K562 (cell line): ENCODE measurements around the gene RAPGEFL1. TPM values are rescaled to one million over a fixed set of nuclear protein-coding genes. Genes with fewer than 3 reads are reported as not detected.

ENCODE experiments used
- ARID1B ChIP-seq: fragments of 450-650 bp; IDR thresholded peaks from 2 replicates; pipeline ENCODE4 v1.6.1; 2016; ENCODE audit warnings: antibody characterized with exemption, mild to moderate bottlenecking, inconsistent platforms
- ARID2 ChIP-seq: fragments of 450-650 bp; IDR thresholded peaks from 2 replicates; pipeline ENCODE4 v1.6.1; 2017; ENCODE audit warnings: antibody characterized with exemption, mild to moderate bottlenecking
- BCOR ChIP-seq: fragments of 450-650 bp; IDR thresholded peaks from 2 replicates; pipeline ENCODE4 v1.6.1; 2016
- BRF1 ChIP-seq: IDR thresholded peaks from 3 replicates; pipeline ENCODE4 v1.6.1; 2011; ENCODE audit warnings: borderline replicate concordance, mild to moderate bottlenecking; ENCODE audit not compliant: insufficient read length; ENCODE audit errors: extremely low read depth
- CHD4 ChIP-seq: fragments of 200-600 bp; sonication (generic); IDR thresholded peaks from 3 replicates; pipeline ENCODE4 v1.6.1; 2012; ENCODE audit warnings: low read depth, mild to moderate bottlenecking, mixed read lengths, low read length, inconsistent platforms; ENCODE audit not compliant: insufficient read depth, insufficient replicate concordance, poor library complexity, severe bottlenecking
- HDAC2 ChIP-seq: fragments of 450-650 bp; IDR thresholded peaks from 2 replicates; pipeline ENCODE4 v1.6.1; 2016; ENCODE audit warnings: mild to moderate bottlenecking
- NR2F6 ChIP-seq: fragments of 450-650 bp; formaldehyde crosslinking; IDR thresholded peaks from 2 replicates; pipeline ENCODE4 v1.4.0; 2020; ENCODE audit warnings: mild to moderate bottlenecking
- PBX2 ChIP-seq, 2 experiments: IDR thresholded peaks in 1 of 2; conservative IDR thresholded peaks in 1 of 2; 2 replicates each; pipeline ENCODE4 v1.6.1; 2016; ENCODE audit warnings: low read depth in 2 of 2, mild to moderate bottlenecking in 1 of 2, missing compliant biosample characterization in 1 of 2, missing genetic modification characterization in 1 of 2, moderate library complexity in 1 of 2
- PTBP1 ChIP-seq: fragments of 200-400 bp; formaldehyde crosslinking; IDR thresholded peaks from 2 replicates; pipeline ENCODE4 v1.6.1; 2017; ENCODE audit warnings: low read depth, low read length
- RAD51 ChIP-seq: fragments of 450-650 bp; IDR thresholded peaks from 2 replicates; pipeline ENCODE4 v1.7.1; 2016; ENCODE audit warnings: low read depth, mild to moderate bottlenecking, borderline replicate concordance
- RFX7 ChIP-seq: fragments of 250-450 bp; sonication (Bioruptor Pico); IDR thresholded peaks from 2 replicates; pipeline ENCODE4 v1.5.1; 2021; ENCODE audit warnings: mild to moderate bottlenecking
- SMARCA5 ChIP-seq: fragments of 450-650 bp; IDR thresholded peaks from 2 replicates; pipeline ENCODE4 v1.6.1; 2016
- ZNF134 ChIP-seq: fragments of 250-450 bp; sonication (Bioruptor Pico); conservative IDR thresholded peaks from 2 replicates; pipeline ENCODE4 v1.4.0; 2020
- ZNF324 ChIP-seq: fragments of 250-450 bp; sonication (Bioruptor Pico); IDR thresholded peaks from 2 replicates; pipeline ENCODE4 v1.4.0; 2020; ENCODE audit warnings: mild to moderate bottlenecking
- ZNF407 ChIP-seq: fragments of 450-650 bp; IDR thresholded peaks from 2 replicates; pipeline ENCODE4 v1.6.1; 2016; ENCODE audit warnings: low read depth
- polyA plus RNA-seq, 8 experiments: library from polyadenylated mRNA; depleted of rRNA in 4 of 8; stranded (reverse) in 5 of 8; unstranded in 3 of 8; fragments of >200 nt; fragmentation: Nextera tagmentation in 2 of 8; fragmentation: Illumina TruSeq in 1 of 8; extraction: Ambion mirVana in 2 of 8; extraction: Trizol in 1 of 8; gene quantifications; 2 replicates each; pipeline versions ENCODE4 v1.2.1 to v1.2.3, GENCODE V29; 2011 to 2014; ENCODE audit warnings: inconsistent platforms in 1 of 8, missing spikeins in 1 of 8
- total RNA-seq, 7 experiments: library from RNA; depleted of rRNA in 6 of 7; stranded (reverse); fragments of >200 nt in 6 of 7; fragmentation: Illumina TruSeq in 2 of 7; extraction: Trizol in 2 of 7; gene quantifications; 2 replicates each; pipeline versions ENCODE4 v1.2.1 to v1.2.3, GENCODE V29; 2011 to 2021; ENCODE audit warnings: low replicate concordance in 1 of 7
- TF ChIP-seq, protein P1 (sequence below): fragments of 200-800 bp; sonication (Bioruptor generic); IDR thresholded peaks from 2 replicates; pipeline ENCODE4 v1.6.1; 2017; ENCODE audit warnings: missing genetic modification characterization, missing compliant biosample characterization

Gene RAPGEFL1
- total and polyA plus RNA-seq, 9 of the 15 experiments (the other 6 are each of a cell fraction or from before 2014, with no cell fraction given) = 0.18 to 4.1 (median 2.1) TPM

DNA sequence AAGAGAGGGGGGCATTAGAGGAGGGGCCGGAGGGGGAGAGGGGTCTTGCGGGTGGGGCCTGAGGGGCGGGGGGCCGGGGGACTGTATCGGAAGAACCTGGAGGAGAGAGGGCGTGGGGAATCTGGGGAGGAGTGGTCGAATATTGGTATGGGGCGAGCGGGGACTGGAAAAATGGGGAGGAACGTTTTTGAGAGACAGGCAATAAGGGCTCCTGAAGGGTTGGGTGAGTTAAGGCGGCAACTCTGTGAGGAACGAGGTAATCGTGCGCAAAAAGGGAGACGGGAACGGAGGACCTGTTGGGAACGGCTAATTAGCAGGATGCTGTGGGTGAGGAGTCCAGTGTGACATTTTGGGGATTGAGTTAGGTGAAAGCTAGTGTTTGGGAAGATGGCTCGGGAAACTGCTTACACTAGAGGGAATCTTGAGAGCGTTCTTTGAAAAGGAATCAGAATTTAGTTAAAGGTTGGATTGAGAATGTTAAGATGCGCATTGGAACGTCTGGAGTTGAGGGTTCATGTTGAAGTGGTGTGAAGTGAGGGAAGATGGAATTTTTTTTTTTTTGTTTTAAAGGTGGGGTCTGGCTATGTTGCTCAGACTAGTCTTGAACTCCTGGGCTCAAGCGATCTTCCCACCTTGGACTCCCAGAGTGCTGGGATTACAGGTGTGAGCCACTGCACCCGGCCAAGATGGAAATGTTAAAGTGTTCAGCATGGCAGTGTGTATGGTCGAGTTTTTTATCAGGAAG lies 42.5 kb downstream of the RAPGEFL1 start (continued):
- TF ChIP-seq HDAC2 (peak; percentile 18; the same call in 1 of the 2 replicates), BCOR (peak; percentile 74), SMARCA5 (peak; percentile 72), ARID1B (0 out of 2 replicates have a peak, but pooled peaks have one; percentile 24), RAD51 (no peak), PBX2 (CRISPR knock-in tag; IDR thresholded peaks at IDR 0.05; ENCODE audit: low read depth) (no peak), PBX2 (tag; conservative IDR thresholded peaks at IDR 0.05; ENCODE audit: low read depth) (peak; percentile 66), CHD4 (no peak), NR2F6 (CRISPR knock-in tag) (no peak), ZNF324 (CRISPR knock-in tag) (no peak), ZNF407 (peak; percentile 18; the same call in 1 of the 2 replicates), ARID2 (no peak), ZNF134 (no peak), RFX7 (CRISPR knock-in tag) (no peak), PTBP1 (no peak), BRF1 (no peak)
- TF ChIP-seq, protein P1, sequence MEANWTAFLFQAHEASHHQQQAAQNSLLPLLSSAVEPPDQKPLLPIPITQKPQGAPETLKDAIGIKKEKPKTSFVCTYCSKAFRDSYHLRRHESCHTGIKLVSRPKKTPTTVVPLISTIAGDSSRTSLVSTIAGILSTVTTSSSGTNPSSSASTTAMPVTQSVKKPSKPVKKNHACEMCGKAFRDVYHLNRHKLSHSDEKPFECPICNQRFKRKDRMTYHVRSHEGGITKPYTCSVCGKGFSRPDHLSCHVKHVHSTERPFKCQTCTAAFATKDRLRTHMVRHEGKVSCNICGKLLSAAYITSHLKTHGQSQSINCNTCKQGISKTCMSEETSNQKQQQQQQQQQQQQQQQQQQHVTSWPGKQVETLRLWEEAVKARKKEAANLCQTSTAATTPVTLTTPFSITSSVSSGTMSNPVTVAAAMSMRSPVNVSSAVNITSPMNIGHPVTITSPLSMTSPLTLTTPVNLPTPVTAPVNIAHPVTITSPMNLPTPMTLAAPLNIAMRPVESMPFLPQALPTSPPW (CRISPR knock-in tag) = peak; percentile 88
